NK-92 (cell line): Measurements from ENCODE around the gene KRTAP2-4.
"Not testable (repeated sequence)": the region's sequence is repeated elsewhere in the genome, so short reads cannot be mapped to it uniquely, and the experiment has no call there.

Source experiments
- DNase-seq: peaks from one replicate; lab custom pipeline; 2025; ENCODE audit not compliant: unreplicated experiment; lab: John Stamatoyannopoulos, UW

KRTAP2-4 gene

DNA sequence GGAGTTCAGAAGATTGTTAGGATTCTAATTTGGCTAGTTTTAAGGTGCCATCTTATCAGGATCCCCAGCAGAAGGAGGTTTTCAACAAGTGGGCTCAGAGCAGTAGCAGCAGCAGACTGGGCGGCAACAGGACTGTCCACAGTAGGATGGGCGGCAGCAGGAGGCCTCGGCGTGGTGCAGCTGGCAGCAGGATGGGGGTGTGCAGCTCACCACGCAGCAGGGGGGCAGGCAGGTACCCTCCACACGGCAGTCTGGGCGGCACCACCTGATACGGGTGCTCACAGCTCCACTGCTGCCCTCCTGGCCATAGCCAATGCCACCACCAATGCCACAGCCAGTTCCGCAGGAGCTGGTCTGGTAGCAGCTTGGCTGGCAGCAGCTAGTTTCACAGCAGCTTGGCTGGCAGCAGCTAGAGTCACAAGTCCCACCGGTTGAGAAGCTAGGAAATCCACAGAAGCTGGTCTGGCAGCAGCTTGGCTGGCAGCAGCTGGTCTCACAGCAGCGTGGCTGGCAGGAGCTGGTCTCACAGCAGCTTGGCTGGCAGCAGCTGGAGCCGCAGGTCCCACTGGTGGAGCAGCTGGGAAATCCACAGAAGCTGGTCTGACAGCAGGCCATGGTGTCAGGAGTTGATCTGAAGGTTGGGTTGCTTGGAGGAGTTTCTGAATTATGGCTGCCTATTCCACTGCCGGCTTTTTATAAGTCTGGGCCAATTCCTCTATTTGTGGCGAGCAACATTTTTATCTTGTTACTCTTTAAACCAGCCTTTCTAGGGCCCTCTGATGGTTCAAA lies 24.7 kb downstream of the KRTAP2-4 start, which contains the start of gene KRTAP1-1:
Gene KRTAP1-1 (minus strand): TSS at position 668 of the 789 bp plus-strand sequence. CDS start 53 bp downstream, at position 615.
- not testable (repeated sequence) for DNase-seq

DNA sequence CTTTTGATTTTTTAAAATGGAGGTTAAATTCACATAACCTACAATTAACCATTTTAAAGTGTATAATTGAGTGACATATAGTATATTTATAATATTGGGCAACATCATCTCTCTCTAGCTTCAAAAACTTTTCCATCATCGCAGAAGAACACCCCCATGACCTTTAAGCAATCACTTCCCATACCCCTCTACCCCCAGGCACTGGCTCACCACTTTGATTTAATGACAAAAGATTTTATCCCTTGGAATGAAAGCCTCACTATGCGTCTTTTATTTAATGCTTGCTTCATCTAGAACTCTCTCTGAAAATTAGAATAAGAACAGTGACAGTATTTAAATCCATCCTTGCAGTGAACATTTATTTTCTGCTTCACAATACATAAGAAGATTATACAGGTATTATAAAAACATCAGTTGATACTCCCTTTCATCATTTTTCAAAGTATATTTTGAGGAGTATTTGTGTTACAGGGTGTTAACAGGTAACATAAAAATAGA lies 27.8 kb downstream of the KRTAP2-4 start:
- no peak for DNase-seq

DNA sequence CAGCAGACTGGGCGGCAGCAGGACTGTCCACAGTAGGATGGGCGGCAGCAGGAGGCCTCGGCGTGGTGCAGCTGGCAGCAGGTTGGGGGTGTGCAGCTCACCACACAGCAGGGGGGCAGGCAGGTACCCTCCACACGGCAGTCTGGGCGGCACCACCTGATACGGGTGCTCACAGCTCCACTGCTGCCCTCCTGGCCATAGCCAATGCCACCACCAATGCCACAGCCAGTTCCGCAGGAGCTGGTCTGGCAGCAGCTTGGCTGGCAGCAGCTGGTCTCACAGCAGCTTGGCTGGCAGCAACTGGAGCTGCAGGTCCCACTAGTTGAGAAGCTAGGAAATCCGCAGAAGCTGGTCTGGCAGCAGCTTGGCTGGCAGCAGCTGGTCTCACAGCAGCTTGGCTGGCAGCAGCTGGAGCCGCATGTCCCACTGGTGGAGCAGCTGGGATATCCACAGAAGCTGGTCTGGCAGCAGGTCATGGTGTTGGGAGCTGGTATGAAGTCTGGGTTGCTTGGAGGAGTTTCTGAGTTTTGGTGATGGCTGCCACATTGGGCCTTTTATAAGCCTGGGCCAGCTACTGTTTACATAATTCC lies 31.2 kb downstream of the KRTAP2-4 start, which contains the start of gene KRTAP1-3:
Gene KRTAP1-3 (minus strand): TSS at position 529 of the 590 bp plus-strand sequence. CDS start 53 bp downstream, at position 476.
- DNase-seq: not testable (repeated sequence)

DNA sequence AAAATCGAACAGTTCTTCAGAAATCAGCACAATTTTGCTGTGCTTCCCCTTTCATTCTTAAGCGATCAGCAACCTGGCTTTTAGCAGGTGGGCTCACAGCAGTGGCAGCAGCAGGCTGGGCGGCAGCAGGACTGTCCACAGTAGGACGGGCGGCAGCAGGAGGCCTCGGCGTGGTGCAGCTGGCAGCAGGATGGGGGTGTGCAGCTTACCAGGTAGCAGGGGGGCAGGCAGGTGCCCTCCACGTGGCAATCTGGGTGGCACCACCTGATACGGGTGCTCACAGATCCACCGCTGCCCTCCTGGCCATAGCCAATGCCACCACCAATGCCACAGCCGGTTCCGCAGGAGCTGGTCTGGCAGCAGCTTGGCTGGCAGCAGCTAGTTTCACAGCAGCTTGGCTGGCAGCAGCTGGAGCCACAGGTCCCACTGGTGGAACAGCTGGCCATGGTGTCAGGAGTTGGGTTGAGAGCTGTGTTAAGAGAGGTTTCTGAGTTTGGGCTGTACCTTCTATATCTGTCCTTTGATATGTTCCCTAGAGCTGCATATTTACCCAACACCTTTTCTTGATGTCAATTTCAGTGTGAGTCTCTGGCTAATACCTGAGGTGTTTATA lies 35.9 kb downstream of the KRTAP2-4 start, which contains the start of gene KRTAP1-4:
Gene KRTAP1-4 (minus strand): TSS at position 563 of the 613 bp plus-strand sequence. CDS start 117 bp downstream, at position 446.
- DNase-seq: no peak

DNA sequence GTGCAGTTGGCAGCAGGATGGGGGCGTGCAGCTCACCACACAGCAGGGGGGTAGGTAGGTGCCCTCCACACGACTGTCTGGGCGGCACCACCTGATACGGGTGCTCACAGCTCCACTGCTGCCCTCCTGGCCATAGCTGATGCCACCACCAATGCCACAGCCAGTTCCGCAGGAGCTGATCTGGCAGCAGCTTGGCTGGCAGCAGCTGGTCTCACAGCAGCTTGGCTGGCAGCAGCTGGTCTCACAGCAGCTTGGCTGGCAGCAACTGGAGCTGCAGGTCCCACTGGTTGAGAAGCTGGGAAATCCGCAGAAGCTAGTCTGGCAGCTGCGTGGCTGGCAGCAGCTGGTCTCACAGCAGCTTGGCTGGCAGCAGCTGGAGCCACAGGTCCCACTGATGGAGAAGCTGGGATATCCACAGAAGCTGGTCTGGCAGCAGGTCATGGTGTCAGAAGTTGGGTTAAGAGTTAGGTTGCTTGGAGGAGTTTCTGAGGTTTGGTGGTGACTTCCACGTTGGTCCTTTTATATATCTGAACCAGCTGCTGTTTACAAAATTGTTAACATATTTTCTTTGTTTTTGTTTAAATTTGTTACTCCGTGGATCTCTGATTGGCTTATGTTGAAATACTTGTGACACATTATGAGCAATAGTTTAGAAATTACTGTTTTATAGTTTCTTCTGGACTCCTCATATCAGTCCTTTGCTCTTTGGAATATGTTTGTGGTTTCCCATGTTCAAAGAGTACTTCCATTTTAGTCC lies 38.8 kb downstream of the KRTAP2-4 start, which contains the start of gene KRTAP1-5:
Gene KRTAP1-5 (minus strand): TSS at position 494 of the 757 bp plus-strand sequence. CDS start 53 bp downstream, at position 441.
- DNase-seq: no peak

DNA sequence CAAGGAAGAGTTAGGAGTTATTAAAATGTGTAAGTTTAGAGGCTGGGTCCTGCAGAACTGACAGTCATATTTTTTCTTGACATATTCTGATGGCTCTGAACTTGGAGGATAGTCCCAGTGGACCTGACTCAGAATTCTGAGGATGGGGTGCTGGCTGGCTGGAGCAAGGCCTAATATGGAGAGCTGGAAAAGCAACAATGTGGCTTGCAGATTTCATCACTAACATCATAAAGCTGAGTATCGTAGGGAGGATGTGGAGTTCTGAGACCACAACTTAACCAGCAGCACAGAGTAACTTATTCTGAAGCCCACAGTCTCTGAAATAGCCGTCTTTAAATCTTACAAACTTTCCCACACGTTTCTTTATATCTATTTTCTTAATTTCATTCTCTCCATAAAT lies 41.0 kb downstream of the KRTAP2-4 start:
- DNase-seq: no peak

DNA sequence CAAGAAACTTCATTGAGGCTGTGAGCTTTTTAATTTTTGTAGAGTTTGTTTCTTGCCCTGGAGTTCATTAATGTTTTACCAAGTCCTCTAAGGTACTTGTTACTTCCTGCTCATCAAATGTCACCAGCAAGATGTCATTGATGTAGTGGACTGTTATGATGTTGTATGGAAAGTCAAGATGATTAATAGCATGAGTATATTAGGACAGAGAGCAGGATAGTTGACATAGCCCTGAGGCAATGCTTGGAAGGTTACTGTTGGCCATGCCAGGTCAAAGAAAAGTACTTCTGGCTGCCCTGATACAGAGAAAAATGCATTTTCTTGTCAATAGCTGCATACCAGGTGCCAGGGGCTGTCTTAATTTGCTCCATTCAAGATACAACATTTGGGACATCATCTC lies 45.3 kb downstream of the KRTAP2-4 start:
- no peak for DNase-seq

DNA sequence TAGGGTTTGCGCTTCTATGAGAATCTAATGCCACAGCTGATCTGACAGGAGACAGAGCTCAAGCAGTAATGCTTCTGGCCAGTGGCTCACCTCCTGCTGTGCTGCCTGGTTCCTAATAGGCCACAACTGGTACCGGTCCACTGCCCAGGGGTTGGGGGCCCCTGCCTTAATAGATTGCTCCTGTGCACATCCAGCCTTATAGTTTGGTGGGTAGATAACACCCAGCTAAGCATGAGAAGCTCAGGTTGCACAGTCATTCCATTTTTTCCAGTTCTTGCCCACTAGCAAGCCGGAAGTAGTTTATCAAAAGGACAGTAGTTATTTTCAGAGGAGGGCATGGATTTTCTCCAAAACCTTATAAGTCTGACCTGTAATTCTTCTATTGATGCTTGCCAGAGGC lies 46.3 kb downstream of the KRTAP2-4 start:
- no peak for DNase-seq

DNA sequence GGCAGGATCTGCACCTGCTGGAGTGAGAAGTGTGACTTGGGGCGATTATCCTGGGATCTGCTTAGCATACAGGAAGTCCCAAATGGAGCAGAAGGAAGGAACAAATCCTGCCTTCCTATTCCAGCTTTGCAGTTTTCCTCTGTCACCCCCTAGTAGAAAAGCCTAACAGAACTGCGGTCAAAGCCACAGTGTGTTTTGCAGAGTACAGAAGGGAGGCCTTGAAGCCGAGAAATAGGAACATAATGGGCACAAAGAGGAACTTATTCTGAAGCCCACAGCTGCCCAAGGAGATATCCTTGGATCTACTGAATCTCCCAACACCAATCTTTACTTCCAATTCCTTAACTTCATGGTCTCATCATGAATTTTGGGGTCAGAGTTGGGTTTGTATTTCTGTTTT lies 47.1 kb downstream of the KRTAP2-4 start:
- DNase-seq: no peak

DNA sequence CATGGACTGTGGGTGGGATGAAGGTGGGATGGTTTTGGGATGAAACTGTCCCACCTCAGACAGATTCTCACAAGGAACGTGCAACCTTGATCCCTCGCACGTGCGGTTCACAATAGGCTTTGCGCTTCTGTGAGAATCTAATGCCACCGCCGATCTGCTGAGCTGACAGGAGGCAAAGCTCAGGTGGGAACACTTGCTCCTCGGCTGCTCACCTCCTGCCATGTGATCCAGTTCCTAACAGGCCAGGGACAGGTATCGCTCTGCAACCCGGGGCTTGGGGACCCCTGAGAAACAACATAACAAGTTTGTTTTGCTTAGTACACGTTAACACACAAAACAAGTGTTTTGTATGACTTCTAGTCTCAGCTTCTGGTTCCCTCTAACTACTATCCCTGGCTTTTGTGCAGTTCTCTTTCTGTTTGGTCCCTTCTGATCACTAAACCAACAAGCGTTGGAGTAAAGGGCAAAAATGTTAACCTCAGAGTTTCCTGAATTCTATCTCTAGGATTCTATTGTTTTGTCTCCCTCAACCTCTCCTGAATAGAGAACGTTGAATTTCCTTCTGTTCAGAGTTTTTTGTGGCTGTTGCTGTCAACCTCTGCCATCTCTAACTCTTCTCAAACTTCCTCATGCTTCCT lies 49.0 kb downstream of the KRTAP2-4 start:
- no peak for DNase-seq

DNA sequence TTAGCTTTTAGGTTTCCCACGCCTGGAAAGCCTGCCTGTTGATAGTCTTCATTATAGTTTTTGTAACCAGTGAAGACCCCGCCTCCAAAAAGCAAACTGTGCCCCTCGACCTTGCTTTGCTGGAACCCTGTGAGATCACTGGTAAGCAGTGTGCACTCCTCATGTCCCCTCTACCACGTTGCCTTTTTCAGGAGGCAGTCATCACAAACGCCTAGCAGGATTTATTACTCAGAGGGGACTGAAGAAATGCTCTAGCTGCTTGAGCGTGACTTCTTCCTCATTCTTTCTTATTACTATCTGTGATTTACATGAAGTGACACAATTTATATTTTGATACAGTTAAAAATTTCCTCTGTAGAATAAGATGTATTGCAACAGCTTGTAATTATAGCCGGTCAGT lies 50.2 kb downstream of the KRTAP2-4 start:
- no peak for DNase-seq
